GM18951 (cell line): ENCODE measurements around the gene TSPAN1.

Source experiments
- POLR2A ChIP-seq: IDR thresholded peaks from 4 replicates; pipeline ENCODE4 v1.6.1; 2011; ENCODE audit warnings: mild to moderate bottlenecking; ENCODE audit not compliant: insufficient read length, insufficient read depth; ENCODE audit errors: extremely low read depth
- in situ Hi-C: fragments of 300-500 bp; cut with MboI; formaldehyde crosslinking; loops from one replicate; pipeline ENCODE4 v1.12.0; 2022; ENCODE audit warnings: low sequenced_read_pairs, mixed read lengths, inconsistent platforms; ENCODE audit not compliant: unreplicated experiment

Gene TSPAN1

GRCh38 chr1:46197964-46198811, 23.3 kb downstream of the TSPAN1 start, which contains the start of gene POMGNT1:
Gene POMGNT1 (minus strand): TSS chr1:46198434. CDS start chr1:46197821, 613 bp downstream.
- TF ChIP-seq POLR2A: peak; percentile 82
- in situ Hi-C loops: no loop called here

- no peak for TF ChIP-seq POLR2A
- in situ Hi-C loops: no loop called here
Measured at GRCh38 chr1:46199233-46199749, 24.4 kb downstream of the TSPAN1 start.

GRCh38 chr1:46203738-46204405, 29.0 kb downstream of the TSPAN1 start:
- TF ChIP-seq POLR2A: no peak
- in situ Hi-C loops: no loop called here

- in situ Hi-C loops: no loop called here
- no peak for TF ChIP-seq POLR2A
Measured at GRCh38 chr1:46204406-46204742, 29.5 kb downstream of the TSPAN1 start.

GRCh38 chr1:46205141-46205540, 30.3 kb downstream of the TSPAN1 start:
- in situ Hi-C loops: no loop called here
- TF ChIP-seq POLR2A: no peak

GRCh38 chr1:46205791-46206190, 30.9 kb downstream of the TSPAN1 start:
- TF ChIP-seq POLR2A: no peak
- in situ Hi-C loops: no loop called here

- TF ChIP-seq POLR2A: no peak
- in situ Hi-C loops: no loop called here
Measured at GRCh38 chr1:46206399-46206798, 31.5 kb downstream of the TSPAN1 start.

- no peak for TF ChIP-seq POLR2A
- in situ Hi-C loops: no loop called here
Measured at GRCh38 chr1:46210561-46210960, 35.7 kb downstream of the TSPAN1 start.

- TF ChIP-seq POLR2A: no peak
- in situ Hi-C loops: no loop called here
Measured at GRCh38 chr1:46211051-46211450, 36.2 kb downstream of the TSPAN1 start.

- in situ Hi-C loops: no loop called here
- TF ChIP-seq POLR2A: no peak
Measured at GRCh38 chr1:46215504-46215903, 40.6 kb downstream of the TSPAN1 start.

GRCh38 chr1:46218443-46218842, 43.6 kb downstream of the TSPAN1 start:
- in situ Hi-C loops: no loop called here
- TF ChIP-seq POLR2A: no peak

- no peak for TF ChIP-seq POLR2A
- in situ Hi-C loops: no loop called here
Measured at GRCh38 chr1:46219551-46220520, 44.9 kb downstream of the TSPAN1 start.

GRCh38 chr1:46220808-46221207, 45.9 kb downstream of the TSPAN1 start:
- in situ Hi-C loops: no loop called here
- no peak for TF ChIP-seq POLR2A
